Spinal cord (tissue), 10 donors: ENCODE data around the gene HCN4. TPM values are rescaled to one million over a fixed set of nuclear protein-coding genes. Genes with fewer than 3 reads are reported as not detected.

ENCODE experiments used
- DNase-seq, 6 donors: peaks; one replicate each; pipeline versions ENCODE4 v3.0.0 to v3.0.0-alpha.2; 2013 to 2015; ENCODE audit warnings: low spot score in 6 of 6, low read depth in 4 of 6
- H3K27ac ChIP-seq: one replicate; pipeline ENCODE4 v1.5.1; 2013; ENCODE audit warnings: low read depth, low read length, control low read depth
- H3K27me3 ChIP-seq: one replicate; pipeline ENCODE4 v1.6.1; 2013; ENCODE audit warnings: low read length; ENCODE audit not compliant: control insufficient read depth, insufficient read depth
- H3K36me3 ChIP-seq: one replicate; pipeline ENCODE4 v1.6.1; 2013; ENCODE audit warnings: low read length; ENCODE audit not compliant: control insufficient read depth, insufficient read depth
- H3K4me1 ChIP-seq: one replicate; pipeline ENCODE4 v1.6.1; 2013; ENCODE audit warnings: low read length; ENCODE audit not compliant: control insufficient read depth, insufficient read depth
- H3K4me3 ChIP-seq: one replicate; pipeline ENCODE4 v1.5.1; 2013; ENCODE audit warnings: low read depth, low read length, control low read depth
- H3K9me3 ChIP-seq: one replicate; pipeline ENCODE4 v1.6.1; 2013; ENCODE audit warnings: low read length; ENCODE audit not compliant: control insufficient read depth, insufficient read depth
- WGBS: methylation state at CpG from one replicate; pipeline ENCODE4 v1.1.5; 2013; ENCODE audit warnings: missing lambda C conversion rate; ENCODE audit not compliant: insufficient coverage; 5-methylcytosine and 5-hydroxymethylcytosine counted together
- polyA plus RNA-seq, 2 donors: library from polyadenylated mRNA; unstranded; fragments of 120-200 nt; gene quantifications; one replicate each; pipeline ENCODE4 v1.2.1, GENCODE V29; 2013; ENCODE audit not compliant: insufficient read length in 2 of 2
- total RNA-seq, 2 donors: library from RNA; depleted of rRNA in 1 of 2; stranded (reverse); fragments of 120-200 nt in 1 of 2; fragments of >200 nt in 1 of 2; gene quantifications; one replicate each; pipeline versions ENCODE4 v1.2.3 to v1.2.4, GENCODE V29; 2013 to 2014
- donor health status: healthy.

Gene HCN4
- total and polyA plus RNA-seq, 4 donors = 1.2 to 9.0 (median 5.7) TPM

GRCh38 chr15:73391128-73391872 lies 22.5 kb upstream of the HCN4 start:
- 82% methylated on average over 5 of the region's 7 CpGs for WGBS
- Histone ChIP-seq H3K27ac (no peak overlapping the region), H3K27me3 (no peaks in the 10 kb centered on the region), H3K4me1 (no peaks in the 10 kb centered on the region), H3K36me3 (no peaks in the 10 kb centered on the region), H3K4me3 (no peak overlapping the region), H3K9me3 (no peaks in the 10 kb centered on the region)
- no peak for DNase-seq

DNA sequence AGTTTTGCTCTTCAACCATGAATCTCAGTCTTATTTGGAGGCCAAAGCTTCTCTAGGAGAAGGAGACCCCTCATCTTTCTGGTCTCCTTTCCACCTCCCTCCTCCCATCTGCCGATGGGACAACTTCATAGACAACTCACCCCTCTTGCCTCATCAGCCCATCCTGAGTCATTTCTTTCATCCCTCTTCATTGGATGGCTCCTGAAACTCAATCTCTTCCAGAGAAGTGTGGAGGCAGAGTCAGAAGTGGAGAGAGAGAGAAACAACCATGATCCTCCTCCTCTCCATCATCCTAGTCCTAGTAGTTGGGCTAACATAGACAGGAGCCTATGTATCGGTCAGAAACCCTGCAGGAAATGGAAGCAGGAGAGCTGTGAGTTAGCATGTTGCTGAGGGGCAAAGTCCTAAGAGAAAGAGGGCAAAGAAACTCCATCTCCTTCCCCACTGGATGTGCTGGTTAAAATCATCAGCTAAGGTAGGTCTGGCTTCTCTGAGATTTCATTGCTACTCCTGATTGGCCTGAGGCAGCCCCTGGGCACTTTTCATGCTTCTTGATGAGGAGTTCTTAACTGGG lies 21.3 kb upstream of the HCN4 start:
- H3K4me3 ChIP-seq = no peak overlapping the region
- 100% methylated on average over 1 of the region's 2 CpGs for WGBS

DNA sequence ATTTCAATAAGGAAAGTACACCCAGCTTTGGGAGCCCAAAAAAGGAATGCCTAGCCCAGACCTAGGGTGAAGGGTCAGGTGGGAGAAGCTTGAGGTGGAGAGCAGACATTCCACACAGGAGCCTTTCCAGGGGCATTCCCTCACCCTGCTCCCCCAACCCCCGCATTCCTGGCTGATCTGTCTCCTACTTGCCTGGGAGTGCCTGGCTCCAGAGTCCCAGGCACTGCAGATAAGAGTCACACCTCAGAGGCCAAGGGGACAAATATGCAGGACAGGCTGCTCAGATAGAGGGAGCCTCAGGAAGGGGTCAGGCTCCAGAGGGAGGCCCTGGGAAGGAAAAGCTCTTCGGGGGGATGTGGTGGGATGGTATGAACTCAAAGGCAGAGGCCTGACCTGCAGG lies 20.8 kb upstream of the HCN4 start:
- no peak overlapping the region for H3K4me3 ChIP-seq
- no peaks in the 10 kb centered on the region for H3K9me3 ChIP-seq
- H3K4me1 ChIP-seq = no peaks in the 10 kb centered on the region
- no peak overlapping the region for H3K27ac ChIP-seq
- no peaks in the 10 kb centered on the region for H3K36me3 ChIP-seq
- H3K27me3 ChIP-seq = no peaks in the 10 kb centered on the region
- WGBS = 78% methylated on average over 2 of the region's 2 CpGs
- DNase-seq = no peak

More for the DNA sequence above, 21.3 kb upstream of the HCN4 start:
- H3K27ac ChIP-seq = no peak overlapping the region
- no peaks in the 10 kb centered on the region for H3K4me1 ChIP-seq
- H3K36me3 ChIP-seq = no peaks in the 10 kb centered on the region
- H3K27me3 ChIP-seq = no peaks in the 10 kb centered on the region
- no peaks in the 10 kb centered on the region for H3K9me3 ChIP-seq
- DNase-seq = no peak

DNA sequence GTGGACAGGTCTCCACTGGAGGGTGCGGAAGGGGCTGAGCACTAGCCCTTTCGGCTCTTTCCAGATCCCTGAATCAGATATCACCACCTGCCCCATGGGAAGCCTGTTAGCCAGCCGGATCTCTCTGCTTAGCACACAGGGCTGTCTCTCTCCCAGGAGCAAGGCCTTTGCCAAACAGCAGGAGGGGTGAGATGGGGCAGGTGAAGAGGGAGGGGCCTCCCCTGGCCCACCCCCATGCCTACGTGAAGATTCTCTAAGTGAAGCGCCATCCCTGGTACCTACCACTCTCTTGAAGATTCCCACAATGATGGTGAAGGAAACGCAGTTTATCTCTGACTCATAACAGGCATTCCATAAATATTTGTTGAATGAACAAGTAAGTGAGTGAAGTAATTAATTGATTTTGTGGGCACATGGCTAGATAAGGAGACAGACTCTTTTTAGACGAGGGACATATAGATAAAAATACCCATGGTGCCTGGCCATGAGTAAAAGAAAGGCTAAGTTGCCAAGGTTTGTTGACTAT lies 19.6 kb upstream of the HCN4 start:
- no peak for DNase-seq
- Histone ChIP-seq H3K36me3 (no peaks in the 10 kb centered on the region), H3K4me3 (no peak overlapping the region), H3K27ac (no peak overlapping the region), H3K4me1 (no peaks in the 10 kb centered on the region), H3K9me3 (no peaks in the 10 kb centered on the region), H3K27me3 (no peaks in the 10 kb centered on the region)
- no CpG with 5 or more reads among the region's 7 CpGs for WGBS

DNA sequence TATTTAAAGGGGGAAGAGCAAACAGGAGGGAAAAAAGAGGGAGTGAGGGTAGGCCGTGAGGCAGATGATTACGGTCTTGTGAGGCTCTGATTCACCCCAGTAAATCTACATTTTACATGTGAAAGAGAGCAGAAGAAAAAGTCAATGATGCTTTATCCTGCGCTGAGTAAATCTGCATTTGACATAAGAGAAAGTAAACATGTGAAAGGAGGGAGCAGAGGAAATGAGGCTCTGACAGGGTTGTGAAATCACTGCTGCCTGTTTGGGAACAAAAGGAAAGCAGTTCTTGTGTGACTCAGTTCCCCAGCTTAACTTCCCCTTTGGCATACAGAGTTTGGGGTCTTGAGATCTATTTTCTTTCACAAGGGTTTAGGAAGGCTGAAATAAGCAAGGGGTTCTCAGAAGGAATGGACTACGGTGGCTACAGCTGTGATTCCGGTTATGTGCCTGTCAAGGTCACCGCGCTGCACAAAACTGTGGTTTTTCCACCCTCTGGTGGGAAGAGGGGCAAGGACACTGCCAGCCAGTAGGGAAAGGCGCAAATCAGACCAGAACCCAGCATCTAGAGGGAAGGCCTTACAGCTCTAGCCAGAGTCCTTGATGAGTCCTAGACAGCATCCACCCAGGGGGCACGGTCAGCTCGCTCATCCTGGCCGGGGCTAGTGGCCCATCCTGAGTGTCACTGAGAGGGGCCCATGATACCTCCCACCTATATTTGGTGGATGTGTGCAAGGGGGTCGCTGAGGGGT lies 18.9 kb upstream of the HCN4 start:
- H3K4me3 ChIP-seq = no peak overlapping the region
- H3K36me3 ChIP-seq = no peaks in the 10 kb centered on the region
- no peaks in the 10 kb centered on the region for H3K9me3 ChIP-seq
- no peaks in the 10 kb centered on the region for H3K27me3 ChIP-seq
- no peak overlapping the region for H3K27ac ChIP-seq
- no peaks in the 10 kb centered on the region for H3K4me1 ChIP-seq
- no peak for DNase-seq
- 76% methylated on average over 9 of the region's 12 CpGs for WGBS

DNA sequence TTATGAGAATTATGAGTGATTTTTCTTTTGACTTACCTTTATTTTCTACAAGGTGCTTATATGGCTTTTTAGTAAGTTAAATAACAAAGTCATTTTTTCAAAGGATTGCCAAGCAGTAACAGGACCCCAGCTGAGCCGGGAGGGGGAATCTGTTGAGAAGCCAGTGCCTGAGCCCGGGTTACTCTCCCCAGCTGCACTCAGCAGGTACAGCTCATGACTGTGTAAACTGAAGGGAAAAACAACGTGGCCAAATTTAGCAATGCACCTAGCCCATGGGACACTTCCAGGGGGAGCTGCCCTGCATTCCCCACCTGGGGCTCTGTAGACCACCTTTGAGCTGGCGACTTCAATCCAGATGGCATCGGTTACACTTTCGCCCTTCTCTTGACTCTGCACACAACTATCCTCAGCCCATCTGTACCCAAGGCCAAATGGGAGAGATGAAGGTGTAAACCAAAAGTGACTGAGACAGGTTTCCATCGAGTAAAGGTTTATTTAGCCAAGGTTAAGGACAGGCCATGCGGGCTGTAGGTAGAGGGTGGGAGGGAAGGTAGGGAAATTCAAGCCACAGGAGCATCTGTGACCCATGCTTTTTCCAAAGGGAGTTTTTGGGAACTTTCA lies 18.2 kb upstream of the HCN4 start:
- Histone ChIP-seq H3K27me3 (no peaks in the 10 kb centered on the region), H3K9me3 (no peaks in the 10 kb centered on the region), H3K36me3 (no peaks in the 10 kb centered on the region), H3K4me1 (no peaks in the 10 kb centered on the region), H3K4me3 (no peak overlapping the region), H3K27ac (no peak overlapping the region)
- 41% methylated on average over 5 of the region's 8 CpGs for WGBS
- no peak for DNase-seq

- 91% methylated on average over 4 of the region's 5 CpGs for WGBS
- DNase-seq = no peak
Observed at GRCh38 chr15:73386238-73386637, 17.5 kb upstream of the HCN4 start.

GRCh38 chr15:73385205-73385604 lies 16.4 kb upstream of the HCN4 start:
- no peak for DNase-seq
- Histone ChIP-seq H3K36me3 (no peaks in the 10 kb centered on the region), H3K9me3 (peaks cover 1% of the 10 kb centered on the region), H3K27ac (no peak overlapping the region), H3K27me3 (no peaks in the 10 kb centered on the region), H3K4me1 (no peaks in the 10 kb centered on the region), H3K4me3 (no peak overlapping the region)
- WGBS = 89% methylated on average over 9 of the region's 9 CpGs

More at GRCh38 chr15:73386238-73386637, 17.5 kb upstream of the HCN4 start:
- no peaks in the 10 kb centered on the region for H3K36me3 ChIP-seq
- H3K27me3 ChIP-seq = no peaks in the 10 kb centered on the region
- H3K4me3 ChIP-seq = no peak overlapping the region
- no peaks in the 10 kb centered on the region for H3K4me1 ChIP-seq
- no peaks in the 10 kb centered on the region for H3K9me3 ChIP-seq
- H3K27ac ChIP-seq = no peak overlapping the region

- H3K4me3 ChIP-seq = no peak overlapping the region
- WGBS = 58% methylated on average over 4 of the region's 9 CpGs
- no peaks in the 10 kb centered on the region for H3K36me3 ChIP-seq
- no peak for DNase-seq
- no peaks in the 10 kb centered on the region for H3K4me1 ChIP-seq
- H3K27ac ChIP-seq = no peak overlapping the region
- no peaks in the 10 kb centered on the region for H3K27me3 ChIP-seq
- H3K9me3 ChIP-seq = peaks cover 1% of the 10 kb centered on the region
Observed at GRCh38 chr15:73383310-73384189, 14.8 kb upstream of the HCN4 start.
